Colonic mucosa (tissue), 4 donors: Measurements from ENCODE around the gene DNAJC12. TPM values are rescaled to one million over a fixed set of nuclear protein-coding genes. Genes with fewer than 3 reads are reported as not detected.

Experiments
- DNase-seq: peaks from one replicate; pipeline ENCODE4 v3.0.0-alpha.2; 2020
- H3K27ac ChIP-seq: fragments of 200-600 bp; one replicate; pipeline ENCODE4 v1.8.0; 2021
- H3K27me3 ChIP-seq: fragments of 200-600 bp; one replicate; pipeline ENCODE4 v1.8.0; 2021
- H3K36me3 ChIP-seq: fragments of 200-600 bp; one replicate; pipeline ENCODE4 v1.8.0; 2021
- H3K4me1 ChIP-seq: fragments of 200-600 bp; one replicate; pipeline ENCODE4 v1.8.0; 2021; ENCODE audit warnings: mild to moderate bottlenecking
- H3K4me3 ChIP-seq: fragments of 200-600 bp; one replicate; pipeline ENCODE4 v1.8.0; 2021
- H3K9ac ChIP-seq, 2 donors: one replicate each; pipeline ENCODE4 v1.7.0; 2013; ENCODE audit warnings: control low read depth in 2 of 2, low read depth in 2 of 2, low read length in 2 of 2
- H3K9me3 ChIP-seq: fragments of 200-600 bp; one replicate; pipeline ENCODE4 v1.8.0; 2021
- intact Hi-C: fragments of 100-400 bp; cut with DNase I; formaldehyde crosslinking; loops from one replicate; pipeline ENCODE4 v1.14.1; 2022
- total RNA-seq, 2 donors: library from RNA; stranded (reverse); fragmentation: NEBNext Ultra II Directional in 1 of 2; extraction: Animal tissue kit (Norgen Biotek cat#: 25700) in 1 of 2; gene quantifications; one replicate each; pipeline ENCODE4 v1.2.1, GENCODE V29; 2021
- TF ChIP-seq, protein P1 (sequence below): fragments of 200-600 bp; IDR thresholded peaks from one replicate; pipeline ENCODE4 v1.8.0; 2022; ENCODE audit warnings: antibody characterized with exemption, mild to moderate bottlenecking
- donor health status: healthy.
- donor health status: DM: no; HTN: no; CAD: no.
- donor health status: DM: no; HTN: no; CAD: no.

The DNAJC12 gene
- total RNA-seq, 2 donors from 2014 or later: 6.9 to 10.2 TPM

DNA sequence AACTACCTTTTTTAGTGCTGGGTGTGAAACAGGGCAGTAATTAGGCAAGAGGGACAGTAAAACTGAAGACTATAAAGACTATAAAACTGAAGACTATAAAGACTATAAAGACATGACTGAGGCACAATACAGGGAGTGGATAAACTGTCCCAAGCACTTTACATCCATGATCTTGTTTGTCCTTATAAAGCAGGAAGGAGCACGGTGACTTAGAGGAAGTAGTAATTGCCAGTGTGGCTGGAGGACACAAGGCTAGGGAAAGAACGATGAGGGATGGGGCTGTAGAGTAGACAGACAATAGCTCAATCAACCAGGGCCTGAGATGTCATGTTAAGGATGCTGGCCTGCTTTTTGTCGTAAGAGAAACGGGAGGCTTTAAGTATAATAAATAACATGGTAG, 26.0 kb downstream of the DNAJC12 start:
- TF ChIP-seq, protein P1, sequence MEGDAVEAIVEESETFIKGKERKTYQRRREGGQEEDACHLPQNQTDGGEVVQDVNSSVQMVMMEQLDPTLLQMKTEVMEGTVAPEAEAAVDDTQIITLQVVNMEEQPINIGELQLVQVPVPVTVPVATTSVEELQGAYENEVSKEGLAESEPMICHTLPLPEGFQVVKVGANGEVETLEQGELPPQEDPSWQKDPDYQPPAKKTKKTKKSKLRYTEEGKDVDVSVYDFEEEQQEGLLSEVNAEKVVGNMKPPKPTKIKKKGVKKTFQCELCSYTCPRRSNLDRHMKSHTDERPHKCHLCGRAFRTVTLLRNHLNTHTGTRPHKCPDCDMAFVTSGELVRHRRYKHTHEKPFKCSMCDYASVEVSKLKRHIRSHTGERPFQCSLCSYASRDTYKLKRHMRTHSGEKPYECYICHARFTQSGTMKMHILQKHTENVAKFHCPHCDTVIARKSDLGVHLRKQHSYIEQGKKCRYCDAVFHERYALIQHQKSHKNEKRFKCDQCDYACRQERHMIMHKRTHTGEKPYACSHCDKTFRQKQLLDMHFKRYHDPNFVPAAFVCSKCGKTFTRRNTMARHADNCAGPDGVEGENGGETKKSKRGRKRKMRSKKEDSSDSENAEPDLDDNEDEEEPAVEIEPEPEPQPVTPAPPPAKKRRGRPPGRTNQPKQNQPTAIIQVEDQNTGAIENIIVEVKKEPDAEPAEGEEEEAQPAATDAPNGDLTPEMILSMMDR: no peak
- Histone ChIP-seq H3K4me3 (no peak overlapping the region), H3K36me3 (no peaks in the 10 kb centered on the region), H3K27me3 (no peaks in the 10 kb centered on the region), H3K27ac (peak overlapping the region; percentile 74), H3K9ac (no peak overlapping the region), H3K9me3 (no peaks in the 10 kb centered on the region), H3K4me1 (no peaks in the 10 kb centered on the region)
- intact Hi-C loops: no loop called here
- DNase-seq: peak; percentile 51

GRCh38 chr10:67809107-67809506, 28.9 kb downstream of the DNAJC12 start:
- H3K4me3 ChIP-seq: no peak overlapping the region
- H3K4me1 ChIP-seq: no peaks in the 10 kb centered on the region
- DNase-seq: no peak
- H3K36me3 ChIP-seq: no peaks in the 10 kb centered on the region
- TF ChIP-seq, protein P1: no peak
- H3K27me3 ChIP-seq: no peaks in the 10 kb centered on the region
- intact Hi-C loops: no loop called here
- no peak overlapping the region for H3K9ac ChIP-seq
- H3K27ac ChIP-seq: no peak overlapping the region
- H3K9me3 ChIP-seq: no peaks in the 10 kb centered on the region

- no peaks in the 10 kb centered on the region for H3K27me3 ChIP-seq
- H3K4me1 ChIP-seq: no peaks in the 10 kb centered on the region
- H3K27ac ChIP-seq: no peak overlapping the region
- H3K9ac ChIP-seq: no peak overlapping the region
- no peaks in the 10 kb centered on the region for H3K9me3 ChIP-seq
- no peaks in the 10 kb centered on the region for H3K36me3 ChIP-seq
- no peak for DNase-seq
- TF ChIP-seq, protein P1: no peak
- no peak overlapping the region for H3K4me3 ChIP-seq
- intact Hi-C loops: no loop called here
Measured at GRCh38 chr10:67808704-67809103, 29.3 kb downstream of the DNAJC12 start.

DNA sequence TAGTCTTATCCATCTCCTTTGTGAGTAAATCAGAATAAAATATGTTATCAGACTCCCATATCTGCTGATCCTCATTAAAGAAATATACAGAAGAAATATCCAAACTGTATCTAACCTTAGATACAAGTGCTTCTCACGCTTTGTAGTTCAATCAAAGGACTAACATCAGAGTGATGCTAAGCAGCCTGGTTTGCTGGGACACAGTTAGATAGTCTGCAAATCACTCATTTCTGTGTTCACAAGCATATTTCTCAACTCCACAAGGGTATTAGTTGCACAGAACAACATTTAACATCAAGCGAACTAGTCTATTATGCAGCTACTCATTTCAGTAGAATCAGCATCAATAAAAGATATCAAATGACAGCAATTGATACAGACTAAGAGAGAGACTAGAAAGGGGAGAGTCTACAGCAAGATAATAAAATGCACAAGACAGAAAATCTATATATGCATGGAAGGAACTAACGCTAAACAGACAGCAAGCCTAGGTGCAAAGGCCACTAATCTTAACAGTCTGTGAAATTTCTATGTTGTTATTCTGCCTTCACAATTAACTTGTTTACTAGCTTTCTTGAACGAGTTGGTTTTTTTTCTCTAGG, 30.0 kb downstream of the DNAJC12 start:
- TF ChIP-seq, protein P1: no peak
- intact Hi-C loops: no loop called here
- Histone ChIP-seq H3K27ac (no peak overlapping the region), H3K36me3 (no peaks in the 10 kb centered on the region), H3K4me3 (no peak overlapping the region), H3K9ac (no peak overlapping the region), H3K9me3 (no peaks in the 10 kb centered on the region), H3K4me1 (no peaks in the 10 kb centered on the region), H3K27me3 (no peaks in the 10 kb centered on the region)
- no peak for DNase-seq

- H3K36me3 ChIP-seq: no peaks in the 10 kb centered on the region
- DNase-seq: no peak
- intact Hi-C loops: no loop called here
Measured at GRCh38 chr10:67804395-67804678, 33.7 kb downstream of the DNAJC12 start.

More at GRCh38 chr10:67804395-67804678, 33.7 kb downstream of the DNAJC12 start:
- TF ChIP-seq, protein P1: no peak
- no peak overlapping the region for H3K27ac ChIP-seq
- no peak overlapping the region for H3K9ac ChIP-seq
- H3K9me3 ChIP-seq: no peaks in the 10 kb centered on the region
- H3K27me3 ChIP-seq: no peaks in the 10 kb centered on the region
- H3K4me1 ChIP-seq: no peaks in the 10 kb centered on the region
- no peak overlapping the region for H3K4me3 ChIP-seq
